NT2/D1 (cell line): ENCODE measurements around the gene PGA4.
"Not testable (repeated sequence)": the region's sequence is repeated elsewhere in the genome, so short reads cannot be mapped to it uniquely, and the experiment has no call there.

Source experiments
- DNase-seq: peaks from one replicate; pipeline ENCODE4 v3.0.0-alpha.2; 2011; ENCODE audit warnings: low read depth, low spot score
- H3K27me3 ChIP-seq: 2 replicates; pipeline ENCODE4 v1.6.0; 2011; ENCODE audit warnings: mild to moderate bottlenecking; ENCODE audit not compliant: insufficient read length, insufficient read depth
- H3K36me3 ChIP-seq: 2 replicates; pipeline ENCODE4 v1.6.1; 2011; ENCODE audit warnings: mild to moderate bottlenecking, low read length, mixed read lengths; ENCODE audit not compliant: insufficient read depth, insufficient read length
- H3K4me1 ChIP-seq: 2 replicates; pipeline ENCODE4 v1.5.1; 2011; ENCODE audit not compliant: insufficient read depth, insufficient read length
- H3K4me3 ChIP-seq: 2 replicates; pipeline ENCODE4 v1.5.1; 2011; ENCODE audit warnings: low read depth; ENCODE audit not compliant: insufficient read length
- H3K9ac ChIP-seq: 2 replicates; pipeline ENCODE4 v1.6.0; 2011; ENCODE audit warnings: low read depth; ENCODE audit not compliant: insufficient read length
- H3K9me3 ChIP-seq: 2 replicates; pipeline ENCODE4 v1.5.1; 2011; ENCODE audit warnings: mild to moderate bottlenecking, low read length; ENCODE audit not compliant: insufficient read depth

PGA4 gene

GRCh38 chr11:61211327-61211952 is 10.7 kb upstream of the PGA4 start:
- not testable (repeated sequence) for DNase-seq, H3K9ac ChIP-seq, H3K9me3 ChIP-seq, H3K27me3 ChIP-seq, H3K36me3 ChIP-seq, H3K4me3 ChIP-seq, H3K4me1 ChIP-seq

DNA sequence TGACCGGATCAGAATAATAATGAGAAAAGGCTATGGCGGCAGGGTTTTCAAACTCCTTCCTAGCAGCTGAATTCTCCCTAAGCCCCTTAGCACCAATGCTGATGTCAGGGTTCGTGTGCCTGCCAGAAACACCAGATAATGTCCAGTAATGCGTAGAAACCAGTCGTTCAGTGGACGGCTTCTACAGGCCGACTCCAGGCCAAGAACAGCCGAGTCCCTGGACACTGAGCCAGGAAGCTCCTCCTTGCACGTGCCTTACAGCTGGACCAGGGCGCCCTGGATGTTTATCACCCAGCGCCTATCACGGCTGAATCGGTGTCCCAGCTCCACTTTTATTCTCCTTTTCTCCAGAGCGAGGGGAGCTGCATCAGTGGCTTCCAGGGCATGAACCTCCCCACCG is 9.9 kb upstream of the PGA4 start:
- not testable (repeated sequence) for H3K4me1 ChIP-seq, H3K4me3 ChIP-seq, H3K36me3 ChIP-seq, H3K9me3 ChIP-seq, H3K9ac ChIP-seq, H3K27me3 ChIP-seq, DNase-seq

- H3K36me3 ChIP-seq, H3K27me3 ChIP-seq, H3K9ac ChIP-seq, H3K4me1 ChIP-seq, H3K9me3 ChIP-seq, DNase-seq, H3K4me3 ChIP-seq: not testable (repeated sequence)
Observed at GRCh38 chr11:61213711-61214324, 8.3 kb upstream of the PGA4 start.

DNA sequence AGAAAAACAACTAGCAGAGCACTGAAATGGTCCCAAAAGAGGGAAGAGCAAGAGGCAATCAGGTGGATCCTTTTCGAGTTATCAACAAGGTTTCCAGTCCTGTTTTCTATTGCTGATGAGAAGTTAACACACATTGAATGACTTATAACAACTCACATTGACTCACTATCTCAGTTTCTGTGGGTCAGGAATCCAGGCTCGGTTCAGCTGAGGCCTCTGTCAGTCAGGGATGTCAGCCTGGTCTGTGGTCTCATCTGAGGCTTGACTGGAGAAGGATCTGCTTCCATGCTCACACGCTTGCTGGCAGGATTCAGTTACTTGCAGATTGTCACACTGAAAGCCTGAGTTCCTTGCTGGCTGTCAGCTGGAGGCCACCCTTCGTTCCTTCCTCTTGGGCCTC is 3.8 kb upstream of the PGA4 start:
- not testable (repeated sequence) for H3K27me3 ChIP-seq, H3K9ac ChIP-seq, H3K9me3 ChIP-seq, H3K4me1 ChIP-seq, H3K36me3 ChIP-seq, DNase-seq, H3K4me3 ChIP-seq

DNA sequence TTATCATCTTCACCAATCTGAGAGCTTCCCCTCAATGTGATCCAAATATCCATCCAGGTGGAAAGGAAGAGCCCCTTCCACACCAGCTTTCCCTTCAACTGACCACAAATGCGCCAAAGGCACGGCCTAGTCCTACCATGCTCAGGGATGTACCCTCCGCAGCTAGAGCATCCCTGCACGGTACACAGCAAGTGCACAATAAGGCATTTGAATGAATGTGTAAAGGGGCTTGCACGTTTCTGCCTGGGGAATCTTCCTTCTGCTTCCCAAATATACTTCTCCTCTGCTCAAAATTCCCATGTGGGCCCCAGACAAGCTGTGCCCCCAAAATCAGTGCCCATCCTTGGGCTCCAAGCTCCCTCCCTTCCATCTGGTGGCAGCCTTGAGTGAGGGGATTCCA is 3.1 kb upstream of the PGA4 start:
- H3K4me3 ChIP-seq, H3K4me1 ChIP-seq, H3K9me3 ChIP-seq, DNase-seq, H3K27me3 ChIP-seq, H3K9ac ChIP-seq, H3K36me3 ChIP-seq: not testable (repeated sequence)

DNA sequence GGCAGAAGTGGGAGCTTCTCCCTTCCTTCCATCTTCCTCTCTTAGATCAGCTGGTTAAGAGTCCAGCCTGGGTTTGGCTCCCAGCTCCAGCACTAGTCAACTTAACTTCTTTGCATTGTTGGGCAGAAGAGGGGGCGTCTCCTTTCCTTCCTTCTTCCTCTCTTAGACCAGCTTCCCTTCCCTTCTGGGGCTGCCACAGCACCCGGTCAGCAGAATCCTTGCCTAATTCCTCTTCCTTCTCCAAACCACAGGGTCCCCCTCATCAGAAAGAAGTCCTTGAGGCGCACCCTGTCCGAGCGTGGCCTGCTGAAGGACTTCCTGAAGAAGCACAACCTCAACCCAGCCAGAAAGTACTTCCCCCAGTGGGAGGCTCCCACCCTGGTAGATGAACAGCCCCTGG is 545 bp downstream of the PGA4 start:
- DNase-seq, H3K9me3 ChIP-seq, H3K27me3 ChIP-seq, H3K36me3 ChIP-seq, H3K9ac ChIP-seq, H3K4me1 ChIP-seq, H3K4me3 ChIP-seq: not testable (repeated sequence)

GRCh38 chr11:61226457-61227137 is 4.5 kb downstream of the PGA4 start:
- not testable (repeated sequence) for H3K4me1 ChIP-seq, H3K4me3 ChIP-seq, H3K36me3 ChIP-seq, DNase-seq, H3K9me3 ChIP-seq, H3K27me3 ChIP-seq, H3K9ac ChIP-seq

DNA sequence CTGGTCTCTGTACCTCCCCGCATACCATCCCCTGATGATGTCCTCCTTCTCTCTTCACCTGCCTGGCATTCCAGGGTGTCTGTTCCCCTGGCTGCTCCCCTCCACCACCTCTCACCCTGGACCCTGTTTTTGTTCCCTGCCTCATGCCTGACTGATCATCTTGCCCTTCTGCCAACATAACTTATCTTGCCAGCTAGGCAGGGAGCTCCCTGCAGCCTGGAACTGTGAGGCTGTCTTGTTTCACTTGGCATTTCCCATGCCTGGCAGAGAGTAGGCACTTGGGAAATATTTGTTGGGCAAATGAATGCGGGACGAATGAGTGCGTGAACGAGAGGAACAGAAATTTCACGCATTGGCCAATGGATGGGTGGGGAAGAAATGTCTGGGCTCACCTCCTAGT is 7.3 kb downstream of the PGA4 start:
- not testable (repeated sequence) for DNase-seq, H3K36me3 ChIP-seq, H3K4me1 ChIP-seq, H3K4me3 ChIP-seq, H3K9ac ChIP-seq, H3K27me3 ChIP-seq, H3K9me3 ChIP-seq

DNA sequence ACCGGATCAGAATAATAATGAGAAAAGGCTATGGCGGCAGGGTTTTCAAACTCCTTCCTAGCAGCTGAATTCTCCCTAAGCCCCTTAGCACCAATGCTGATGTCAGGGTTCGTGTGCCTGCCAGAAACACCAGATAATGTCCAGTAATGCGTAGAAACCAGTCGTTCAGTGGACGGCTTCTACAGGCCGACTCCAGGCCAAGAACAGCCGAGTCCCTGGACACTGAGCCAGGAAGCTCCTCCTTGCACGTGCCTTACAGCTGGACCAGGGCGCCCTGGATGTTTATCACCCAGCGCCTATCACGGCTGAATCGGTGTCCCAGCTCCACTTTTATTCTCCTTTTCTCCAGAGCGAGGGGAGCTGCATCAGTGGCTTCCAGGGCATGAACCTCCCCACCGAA is 8.9 kb downstream of the PGA4 start:
- not testable (repeated sequence) for H3K36me3 ChIP-seq, H3K9me3 ChIP-seq, H3K4me1 ChIP-seq, H3K4me3 ChIP-seq, H3K27me3 ChIP-seq, H3K9ac ChIP-seq, DNase-seq

DNA sequence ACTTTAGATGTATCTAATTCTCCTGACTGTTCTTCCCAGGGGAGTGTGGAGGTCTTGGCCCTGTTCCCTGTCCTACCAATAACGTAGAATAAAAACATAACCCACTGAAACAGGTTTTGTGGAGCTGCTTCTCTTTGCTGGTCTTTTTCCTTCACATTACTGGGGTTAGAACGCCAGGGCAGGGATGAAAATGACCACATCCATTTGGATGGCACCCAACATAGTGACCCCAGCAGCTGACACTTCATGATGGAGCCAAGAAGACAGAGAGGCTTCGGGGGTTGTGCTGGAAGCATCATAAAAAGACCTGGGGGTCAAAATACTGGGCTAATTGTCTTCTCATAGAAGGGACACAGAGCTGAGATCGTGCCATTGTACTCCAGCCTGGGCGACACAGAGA is 9.4 kb downstream of the PGA4 start:
- not testable (repeated sequence) for DNase-seq, H3K9ac ChIP-seq, H3K4me1 ChIP-seq, H3K27me3 ChIP-seq, H3K4me3 ChIP-seq, H3K36me3 ChIP-seq, H3K9me3 ChIP-seq

DNA sequence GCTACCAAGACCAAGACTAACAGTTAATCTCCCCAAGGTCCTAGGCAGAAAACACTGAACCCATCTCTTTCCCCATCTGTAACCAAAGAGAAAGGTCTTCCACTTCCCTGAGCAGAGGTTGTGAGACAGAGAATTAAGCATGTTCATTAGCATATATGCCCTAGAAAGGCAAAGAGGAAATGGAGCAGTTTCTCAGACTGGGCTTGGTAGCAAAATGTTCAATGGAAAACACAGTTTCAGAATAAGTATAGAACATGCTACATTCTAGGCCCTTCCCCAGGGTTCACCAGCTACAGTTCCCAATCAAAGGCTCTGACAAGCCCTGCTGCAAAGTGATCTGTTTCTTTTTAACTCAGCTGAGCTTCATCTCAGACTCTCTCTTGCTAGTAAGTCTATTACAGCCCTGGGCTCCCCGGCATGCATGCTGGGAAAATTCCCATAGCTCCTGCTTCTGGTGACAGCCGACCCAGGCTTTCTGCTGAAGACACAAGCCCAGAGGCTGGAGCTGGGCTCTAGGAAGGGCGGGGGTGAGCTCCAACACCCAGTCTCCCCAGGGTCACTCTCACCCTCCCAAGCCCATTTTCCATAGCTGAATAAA is 10.5 kb downstream of the PGA4 start:
- not testable (repeated sequence) for H3K9me3 ChIP-seq, H3K9ac ChIP-seq, H3K4me1 ChIP-seq

GRCh38 chr11:61237130-61237529 is 15.0 kb downstream of the PGA4 start:
- DNase-seq, H3K9me3 ChIP-seq, H3K4me1 ChIP-seq, H3K9ac ChIP-seq, H3K27me3 ChIP-seq, H3K36me3 ChIP-seq, H3K4me3 ChIP-seq: not testable (repeated sequence)

More for the DNA sequence above, 10.5 kb downstream of the PGA4 start:
- H3K36me3 ChIP-seq, H3K4me3 ChIP-seq, DNase-seq, H3K27me3 ChIP-seq: not testable (repeated sequence)
